Measurements from ENCODE around the gene KSR2. TPM values are rescaled to one million over a fixed set of nuclear protein-coding genes. Genes with fewer than 3 reads are reported as not detected.

KSR2 gene
- total and polyA plus RNA-seq, 2 of the 13 experiments (the other 11 are each of a cell fraction or from before 2014, with no cell fraction given): 0.02 TPM; not detected in 1

GRCh38 chr12:117603316-117604113, 365.3 kb downstream of the KSR2 start:
- CTCF ChIA-PET (ENCODE audit: low intra/inter-chr PET ratio, low total read pairs): no interaction called here
- H3K36me3 ChIP-seq (replicated peaks in 1 of 2; ENCODE audit: control insufficient read depth in 1 of 2, insufficient read depth in 2 of 2, low read length in 2 of 2): no peaks in the 10 kb centered on the region
- BruUV-seq (replicated peaks): no TSS peak
- intact Hi-C loops (cut with micrococcal nuclease; ENCODE audit: unreplicated experiment) (no loop called here), in situ Hi-C loops (cut with HindIII; ENCODE audit: extremely low pct_ligation_motif_present, low pct_unique_long_range_greater_than_20kb) (no loop called here)
- POLR2A ChIA-PET: no interaction called here
- H3K9ac ChIP-seq (ENCODE audit: insufficient read depth, low read depth, low read length): no peak overlapping the region
- no peak overlapping the region for H3K4me2 ChIP-seq (ENCODE audit: low read depth, low read length)
- H3K27me3 ChIP-seq (ENCODE audit: control insufficient read depth in 1 of 2, insufficient read depth in 2 of 2, low read length in 2 of 2): peaks cover 1 to 4% of the 10 kb centered on the region in 2 experiments; a peak in 2 of 5 replicates
- DNase-seq (ENCODE audit: low spot score): no peak
- no peak overlapping the region for H3K4me3 ChIP-seq (replicated peaks in 1 of 3; ENCODE audit: insufficient read depth in 1 of 3, low read depth in 2 of 3, low read length in 3 of 3)
- H3K9me3 ChIP-seq (ENCODE audit: low read length): no peaks in the 10 kb centered on the region
- H2AFZ ChIP-seq (ENCODE audit: low read length): no peak overlapping the region
- no peaks in the 10 kb centered on the region for H3K79me2 ChIP-seq (ENCODE audit: insufficient read depth, low read length)
- H4K20me1 ChIP-seq (ENCODE audit: insufficient read depth, low read length): no peaks in the 10 kb centered on the region
- 3% methylated on average over 4 of the region's 4 CpGs for WGBS (ENCODE audit: low lambda C conversion rate)
- no peak overlapping the region for H3K27ac ChIP-seq (ENCODE audit: extremely low read length, insufficient read depth, low read length)
- no peak for ATAC-seq
- TF ChIP-seq SRY (CRISPR knock-in tag; IDR thresholded peaks at IDR 0.05): no peak
- no peak for TF ChIP-seq ZMYM4 (CRISPR knock-in tag; IDR thresholded peaks at IDR 0.05)
- no peak for TF ChIP-seq POLR2AphosphoS5 (IDR thresholded peaks at IDR 0.05; ENCODE audit: low read depth, low read length)
- no peak for TF ChIP-seq NR2C2 (CRISPR knock-in tag; IDR thresholded peaks at IDR 0.05; ENCODE audit: borderline replicate concordance)
- TF ChIP-seq RARG (CRISPR knock-in tag; IDR thresholded peaks at IDR 0.05; ENCODE audit: low read depth): no peak
- no peak for TF ChIP-seq ZNF678 (CRISPR knock-in tag; IDR thresholded peaks at IDR 0.05)
- no peak for TF ChIP-seq JUNB (CRISPR knock-in tag; IDR thresholded peaks at IDR 0.05; ENCODE audit: borderline replicate concordance)
- no peak for TF ChIP-seq SIX1 (CRISPR knock-in tag; IDR thresholded peaks at IDR 0.05; ENCODE audit: borderline replicate concordance)
- no peak for TF ChIP-seq SETDB1 (CRISPR knock-in tag; IDR thresholded peaks at IDR 0.05; ENCODE audit: borderline replicate concordance)
- no peak for FAIRE-seq
- peaks cover 18% of the 10 kb centered on the region for H3K4me1 ChIP-seq (ENCODE audit: insufficient read depth, low read length)

Data from HepG2 (cell line).